GM12875 (cell line): ENCODE measurements around the gene STING1.

ENCODE experiments used
- H3K4me3 ChIP-seq: one replicate; pipeline ENCODE4 v1.5.1; 2011; ENCODE audit warnings: low read depth, low read length, control low read depth
- TF ChIP-seq, protein P1 (sequence below): IDR thresholded peaks from 2 replicates; pipeline ENCODE4 v1.5.1; 2011; ENCODE audit warnings: low read depth, mild to moderate bottlenecking, control low read depth, inconsistent platforms, low read length, moderate library complexity, borderline replicate concordance; ENCODE audit not compliant: insufficient read depth

Gene STING1

DNA sequence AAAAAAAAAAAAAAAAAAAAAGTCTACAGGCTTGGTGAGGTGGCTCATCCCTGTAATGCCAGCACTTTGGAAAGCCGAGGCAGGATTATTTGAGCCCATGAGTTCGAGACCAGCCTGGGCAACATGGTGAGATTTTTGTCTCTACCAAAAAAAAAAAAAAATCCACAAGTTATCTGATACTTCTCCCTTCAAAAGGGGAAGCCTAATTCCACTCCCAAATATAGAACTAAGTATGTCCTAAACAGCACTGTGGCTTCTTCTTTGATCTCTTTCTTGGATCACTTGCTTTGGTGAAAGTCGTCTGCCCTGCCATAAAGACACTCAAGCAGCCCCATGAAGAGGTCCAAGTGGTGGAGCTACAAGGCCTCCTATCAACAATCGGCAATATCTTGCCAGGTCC is 18.8 kb upstream of the STING1 start:
- H3K4me3 ChIP-seq = no peak overlapping the region
- TF ChIP-seq, protein P1, sequence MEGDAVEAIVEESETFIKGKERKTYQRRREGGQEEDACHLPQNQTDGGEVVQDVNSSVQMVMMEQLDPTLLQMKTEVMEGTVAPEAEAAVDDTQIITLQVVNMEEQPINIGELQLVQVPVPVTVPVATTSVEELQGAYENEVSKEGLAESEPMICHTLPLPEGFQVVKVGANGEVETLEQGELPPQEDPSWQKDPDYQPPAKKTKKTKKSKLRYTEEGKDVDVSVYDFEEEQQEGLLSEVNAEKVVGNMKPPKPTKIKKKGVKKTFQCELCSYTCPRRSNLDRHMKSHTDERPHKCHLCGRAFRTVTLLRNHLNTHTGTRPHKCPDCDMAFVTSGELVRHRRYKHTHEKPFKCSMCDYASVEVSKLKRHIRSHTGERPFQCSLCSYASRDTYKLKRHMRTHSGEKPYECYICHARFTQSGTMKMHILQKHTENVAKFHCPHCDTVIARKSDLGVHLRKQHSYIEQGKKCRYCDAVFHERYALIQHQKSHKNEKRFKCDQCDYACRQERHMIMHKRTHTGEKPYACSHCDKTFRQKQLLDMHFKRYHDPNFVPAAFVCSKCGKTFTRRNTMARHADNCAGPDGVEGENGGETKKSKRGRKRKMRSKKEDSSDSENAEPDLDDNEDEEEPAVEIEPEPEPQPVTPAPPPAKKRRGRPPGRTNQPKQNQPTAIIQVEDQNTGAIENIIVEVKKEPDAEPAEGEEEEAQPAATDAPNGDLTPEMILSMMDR = no peak

DNA sequence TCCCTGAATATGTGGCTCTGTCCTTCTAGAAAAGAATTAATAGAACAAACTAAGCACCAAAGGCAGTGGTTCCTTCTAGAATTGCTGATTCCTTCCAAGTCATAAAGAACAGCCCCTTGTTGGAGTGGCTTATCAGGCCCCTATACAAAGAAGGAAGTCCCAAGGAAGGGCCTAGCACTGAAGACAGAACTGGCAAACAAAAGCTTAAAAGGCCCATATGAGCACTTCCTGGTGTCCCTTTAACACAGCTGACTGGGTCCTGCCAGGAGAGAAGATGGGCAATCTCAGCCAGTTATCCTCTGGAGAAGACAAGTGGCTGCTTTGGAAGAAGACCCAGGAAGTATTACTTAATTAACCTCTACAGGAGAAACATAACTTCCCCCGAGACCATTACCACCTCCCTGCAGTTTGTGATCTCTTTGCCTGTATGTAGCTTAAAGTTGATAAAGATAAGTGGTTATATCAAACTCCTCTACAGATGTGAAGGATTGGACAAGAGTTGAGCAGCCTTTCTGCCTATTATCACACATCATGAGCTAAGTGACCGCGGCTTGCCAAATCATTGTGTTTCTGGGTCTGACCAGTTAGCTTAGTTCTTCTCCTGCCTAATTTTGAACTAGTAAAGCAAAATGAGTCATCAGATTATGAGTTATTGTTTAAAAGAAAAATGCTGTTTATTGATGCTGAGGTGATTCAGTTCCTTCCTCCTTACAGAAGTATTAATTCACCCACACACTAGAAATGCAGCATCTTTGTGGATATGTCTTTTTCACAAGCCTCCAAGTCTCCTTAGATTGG is 13.3 kb upstream of the STING1 start:
- no peak overlapping the region for H3K4me3 ChIP-seq
- TF ChIP-seq, protein P1 = no peak

DNA sequence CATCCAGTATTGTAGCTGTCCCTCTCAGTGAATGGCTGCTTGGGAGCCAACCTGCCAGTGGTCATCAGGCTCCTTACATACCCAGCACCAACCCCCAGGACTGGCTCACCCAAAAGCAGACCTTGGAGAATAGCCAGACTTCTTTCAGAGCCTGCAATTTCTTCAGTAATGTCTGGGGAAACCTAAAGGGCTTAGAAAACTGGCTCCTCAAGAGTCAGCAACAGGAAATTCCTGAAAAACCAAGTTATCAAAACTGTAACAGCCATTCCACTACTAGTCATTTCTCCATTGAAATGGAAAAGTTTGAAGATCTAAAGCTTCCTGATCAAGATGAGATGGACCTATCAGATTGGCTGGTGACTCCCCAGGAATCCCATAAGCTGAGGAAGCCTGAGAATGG is 12.3 kb upstream of the STING1 start:
- no peak overlapping the region for H3K4me3 ChIP-seq
- TF ChIP-seq, protein P1 = no peak

DNA sequence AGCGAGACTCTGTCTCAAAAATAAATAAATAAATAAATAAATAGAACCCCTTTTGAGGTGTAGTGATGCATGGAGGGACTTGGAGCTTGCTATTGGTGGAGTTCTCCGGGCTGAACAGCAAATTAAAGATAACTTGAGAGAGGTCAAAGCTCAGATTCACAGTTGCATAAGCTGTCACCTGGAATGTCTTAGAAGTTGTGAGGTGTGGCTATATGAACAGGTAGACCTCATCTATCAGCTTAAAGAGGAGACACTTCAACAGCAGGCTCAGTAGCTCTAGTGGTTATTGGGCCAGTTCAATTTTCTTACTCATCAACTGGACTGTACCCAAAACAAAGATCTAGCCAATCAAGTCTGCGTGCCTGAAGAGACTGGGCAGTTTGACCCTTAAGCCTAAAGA is 11.7 kb upstream of the STING1 start:
- TF ChIP-seq, protein P1 = no peak
- H3K4me3 ChIP-seq = no peak overlapping the region

DNA sequence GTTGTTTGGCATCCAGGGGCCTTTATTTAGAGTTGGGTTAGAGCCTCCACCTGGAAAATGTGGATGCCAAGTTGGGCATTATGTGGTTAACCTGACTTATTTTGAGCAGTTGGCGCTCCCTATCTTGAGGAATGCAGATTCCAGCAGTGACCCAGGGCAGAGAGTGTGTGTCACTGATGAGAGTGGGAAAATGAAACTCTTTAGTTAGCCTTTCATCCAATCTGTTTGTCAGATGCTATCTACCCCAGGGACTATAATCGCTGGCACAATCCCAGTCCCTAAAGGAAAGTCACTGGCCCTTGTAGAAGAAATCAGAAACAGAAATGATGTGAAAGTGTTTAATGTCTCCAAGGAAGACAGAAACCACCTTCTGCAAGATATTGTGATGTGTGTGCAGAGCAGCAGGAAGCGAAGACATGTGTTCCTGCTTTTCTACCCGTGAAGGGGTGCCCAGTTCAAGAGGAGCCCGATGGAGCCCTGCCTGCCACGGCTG is 10.2 kb upstream of the STING1 start:
- TF ChIP-seq, protein P1 = no peak
- no peak overlapping the region for H3K4me3 ChIP-seq

DNA sequence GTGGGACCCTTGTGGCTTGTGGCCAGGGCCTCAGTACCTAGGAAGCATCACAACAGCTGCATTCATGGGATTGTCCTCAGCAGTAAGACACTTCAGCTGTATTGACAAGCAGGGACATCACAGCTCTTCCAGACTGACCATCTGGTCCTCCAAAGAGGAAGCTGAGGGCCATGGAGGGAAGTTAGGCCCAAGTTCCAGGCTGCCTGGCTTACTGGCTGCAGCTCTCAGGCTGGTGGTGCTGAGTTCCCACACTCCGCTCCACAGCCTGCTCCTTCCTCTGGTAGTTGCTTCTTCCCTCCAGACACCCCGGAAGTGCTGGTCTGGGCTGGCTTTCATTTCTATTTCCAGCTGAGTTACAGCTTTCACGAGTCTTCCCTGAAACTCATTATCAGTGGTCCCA is 5.7 kb upstream of the STING1 start:
- no peak overlapping the region for H3K4me3 ChIP-seq
- TF ChIP-seq, protein P1 = no peak

DNA sequence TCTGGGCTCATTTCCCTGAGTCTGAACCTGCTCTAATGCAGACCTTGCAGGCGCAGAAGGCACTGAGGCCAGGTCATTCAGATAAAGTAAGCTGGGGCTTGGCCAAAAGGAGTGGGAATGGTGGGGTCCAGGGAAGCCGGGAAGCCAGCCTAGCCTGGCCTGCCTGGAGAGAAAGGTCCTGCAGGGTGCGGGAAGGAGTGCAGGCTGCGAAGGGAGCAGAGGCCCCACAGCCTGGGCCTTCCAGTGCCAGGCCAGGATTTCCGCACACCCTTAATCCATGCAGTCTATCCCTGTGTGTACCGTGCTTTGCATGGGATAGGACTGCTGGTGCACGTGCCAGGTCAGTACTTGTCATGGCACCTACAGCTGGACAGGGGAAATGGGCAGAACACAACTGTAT is 3.6 kb upstream of the STING1 start:
- no peak overlapping the region for H3K4me3 ChIP-seq
- TF ChIP-seq, protein P1 = no peak

DNA sequence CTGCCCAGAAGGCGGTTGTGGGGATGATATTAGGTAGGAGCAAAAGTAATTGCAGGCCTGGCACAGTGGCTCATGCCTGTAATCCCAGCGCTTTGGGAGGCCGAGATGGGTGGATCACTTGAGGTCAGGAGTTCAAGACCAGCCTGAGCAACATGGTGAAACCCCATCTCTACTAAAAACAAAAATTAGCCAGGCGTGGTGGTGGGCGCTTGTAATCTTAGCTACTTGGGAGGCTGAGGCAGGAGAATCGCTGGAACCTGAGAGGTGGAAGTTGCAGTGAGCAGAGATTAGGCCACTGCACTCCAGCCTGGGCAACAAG is 291 bp upstream of the STING1 start:
- H3K4me3 ChIP-seq = peak overlapping the region; percentile 40
